ENCODE measurements around the gene MFSD2A.
A peak's percentile ranks its signal among the peaks of the same experiment; 100 is the strongest.
"Not testable (repeated sequence)": the region's sequence is repeated elsewhere in the genome, so short reads cannot be mapped to it uniquely, and the experiment has no call there.

MFSD2A gene

GRCh38 chr1:39969048-39969447 lies 14.1 kb downstream of the MFSD2A start:
- DNase-seq (ENCODE audit: low read depth), result no peak

GRCh38 chr1:39969531-39970270 lies 14.8 kb downstream of the MFSD2A start:
- no peak for DNase-seq (ENCODE audit: low read depth)

DNA sequence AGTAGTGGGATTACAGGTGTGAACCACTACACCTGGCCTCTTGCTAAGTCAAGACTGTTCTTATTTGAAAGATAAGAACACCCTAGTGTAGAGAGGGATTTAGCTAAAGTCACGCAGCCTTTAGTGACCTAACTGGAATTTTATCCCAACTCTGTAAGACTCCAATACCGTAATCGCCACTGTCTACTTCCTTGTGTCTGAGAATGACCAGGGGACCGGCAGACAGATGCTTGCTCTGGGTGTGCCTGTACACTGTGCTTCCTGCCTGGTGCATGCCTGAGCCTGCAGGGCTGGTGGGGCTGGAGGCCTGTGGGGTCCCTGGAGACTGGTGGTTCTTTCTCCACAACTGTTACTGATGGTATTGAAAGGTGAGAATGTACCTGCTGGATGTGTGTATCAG lies 15.3 kb downstream of the MFSD2A start:
- no peak for DNase-seq (ENCODE audit: low read depth)

DNA sequence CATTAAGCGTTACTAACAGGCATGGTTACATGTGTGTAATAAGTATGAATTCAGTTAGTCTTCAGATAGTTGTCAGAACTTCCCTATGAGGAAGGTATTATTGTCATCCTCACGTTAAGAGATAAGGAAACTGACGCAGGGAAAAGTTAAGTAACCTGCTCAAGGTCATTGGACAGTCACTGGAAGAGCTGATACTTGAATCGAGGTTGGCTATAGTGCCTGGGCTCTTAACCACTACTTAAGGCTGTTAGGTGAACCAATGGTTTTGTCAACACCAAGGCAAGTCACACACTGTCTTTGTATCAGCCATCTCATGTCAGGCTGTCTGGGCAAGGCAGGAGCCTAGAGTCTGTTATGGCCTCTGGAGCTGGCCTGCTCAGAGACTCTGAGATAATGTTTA lies 16.2 kb downstream of the MFSD2A start:
- DNase-seq (ENCODE audit: low read depth), result no peak

GRCh38 chr1:39973503-39974135 lies 18.7 kb downstream of the MFSD2A start:
- peak; percentile 28 for DNase-seq (ENCODE audit: low read depth)

GRCh38 chr1:39976732-39977131 lies 21.8 kb downstream of the MFSD2A start:
- no peak for DNase-seq (ENCODE audit: low read depth)

DNA sequence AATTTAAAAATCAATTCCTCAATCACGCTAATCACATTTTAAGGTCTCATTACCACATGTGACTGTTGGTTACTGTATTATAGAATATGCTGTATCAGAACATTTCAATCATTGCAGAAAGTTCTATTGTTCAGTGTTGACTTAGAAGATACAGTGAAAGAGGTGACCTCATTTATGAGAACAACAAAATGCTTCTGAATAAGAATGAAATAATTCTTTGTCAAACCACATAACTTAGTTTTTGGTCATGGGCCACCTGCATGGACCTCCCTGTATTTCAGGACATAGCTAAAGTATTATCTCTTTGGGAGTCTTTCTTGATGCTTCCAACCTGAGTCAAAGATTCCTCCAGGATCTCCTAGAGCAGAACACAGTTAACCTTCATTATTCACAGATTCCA lies 22.3 kb downstream of the MFSD2A start:
- DNase-seq (ENCODE audit: low read depth), result no peak

DNA sequence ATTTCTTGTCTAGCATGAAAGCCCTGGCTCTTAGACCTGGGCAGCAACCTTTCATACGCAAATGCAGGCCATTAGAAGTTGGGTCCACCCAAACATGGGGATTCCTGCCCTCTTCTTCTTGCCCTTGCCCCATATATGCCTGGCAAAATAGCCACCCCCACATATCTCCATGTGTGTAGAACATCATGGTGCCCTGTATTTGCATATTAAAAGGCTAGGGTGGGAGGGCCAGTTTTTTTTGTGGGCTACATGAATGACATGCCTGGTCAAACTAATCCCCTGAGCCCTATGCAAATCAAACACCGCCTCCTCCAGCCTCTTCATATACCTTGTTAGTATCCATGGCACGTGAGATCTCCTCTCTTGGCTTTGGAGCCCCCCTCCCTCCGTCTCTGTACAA lies 24.7 kb downstream of the MFSD2A start:
- no peak for DNase-seq (ENCODE audit: low read depth)

GRCh38 chr1:39980555-39981313 lies 25.8 kb downstream of the MFSD2A start:
- no peak for DNase-seq (ENCODE audit: low read depth)

DNA sequence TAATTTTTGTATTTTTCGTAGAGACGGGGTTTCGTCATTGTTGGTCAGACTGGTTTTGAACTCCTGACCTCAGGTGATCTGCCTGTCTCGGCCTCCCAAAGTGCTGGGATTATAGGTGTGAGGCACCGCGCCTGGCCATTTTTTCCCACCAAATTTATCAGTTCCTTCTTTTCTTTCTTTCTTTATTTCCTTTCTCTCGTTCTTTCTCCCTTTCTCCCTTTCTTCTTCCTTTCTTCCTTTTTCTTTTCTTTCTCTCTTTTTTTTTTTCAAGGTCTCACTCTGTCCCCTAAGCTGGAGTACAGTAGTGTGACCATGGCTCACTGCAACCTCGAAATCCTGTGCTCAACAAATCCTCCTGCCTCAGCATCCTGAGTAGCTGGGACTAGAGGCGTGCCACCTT lies 26.4 kb downstream of the MFSD2A start:
- no peak for DNase-seq (ENCODE audit: low read depth)

DNA sequence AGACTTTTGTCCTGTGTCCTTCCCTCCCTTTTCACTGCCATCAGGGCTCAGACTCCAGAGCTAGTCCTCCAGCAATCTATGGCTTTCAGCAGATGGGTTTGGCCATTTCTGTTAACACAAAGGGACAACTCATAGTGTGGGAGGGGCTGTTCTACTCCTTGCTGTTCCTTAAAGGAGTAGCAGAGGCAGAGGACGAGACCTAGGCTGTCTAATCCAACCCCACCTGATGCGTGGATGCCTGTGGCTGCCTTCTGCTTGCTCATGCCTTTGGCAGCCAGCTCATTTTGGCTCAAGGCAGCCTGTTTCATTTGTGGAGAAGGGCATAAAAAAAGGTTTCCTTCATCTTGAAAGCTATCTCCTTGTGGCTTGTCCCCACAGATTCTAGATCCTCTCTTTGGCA lies 27.0 kb downstream of the MFSD2A start:
- no peak for DNase-seq (ENCODE audit: low read depth)

GRCh38 chr1:39984480-39984879 lies 29.5 kb downstream of the MFSD2A start:
- DNase-seq (ENCODE audit: low read depth), result not testable (repeated sequence)

DNA sequence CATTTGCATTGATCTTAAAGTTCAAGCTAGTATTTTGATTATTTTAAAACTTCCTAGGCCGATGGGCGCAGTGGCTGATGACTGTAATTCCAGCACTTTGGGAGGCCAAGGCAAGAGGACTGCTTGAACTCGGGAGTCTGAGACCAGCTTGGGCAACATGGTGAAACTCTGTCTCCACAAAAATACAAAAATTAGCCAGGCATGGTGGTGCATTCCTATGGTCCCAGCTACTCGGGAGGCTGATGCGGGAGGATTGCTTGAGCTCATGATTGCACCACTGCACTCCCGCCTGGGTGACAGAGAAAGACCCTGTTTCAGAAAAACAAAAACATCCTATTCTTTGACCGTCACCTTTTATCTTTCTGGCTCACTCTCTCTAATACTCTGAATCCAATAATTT lies 30.0 kb downstream of the MFSD2A start:
- no peak for DNase-seq (ENCODE audit: low read depth)

DNA sequence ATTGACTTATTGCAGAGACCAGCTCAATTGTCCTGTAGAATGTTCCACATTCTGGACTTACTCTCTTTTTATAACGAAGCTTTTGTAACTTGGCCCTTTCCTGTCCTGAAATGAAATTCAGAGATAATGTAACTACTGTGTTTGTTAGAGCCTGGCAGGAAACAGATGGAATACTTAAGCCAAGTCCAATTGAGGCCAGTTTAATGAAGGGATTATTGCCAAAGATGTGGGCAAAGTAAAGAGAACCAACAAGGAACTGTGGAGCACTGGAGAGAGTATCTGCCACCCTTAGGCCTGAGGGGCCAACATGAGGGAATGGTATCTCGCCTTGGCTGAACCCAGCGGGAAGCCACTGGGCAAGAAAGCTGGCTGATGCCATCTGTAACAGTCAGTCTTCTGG lies 32.9 kb downstream of the MFSD2A start:
- no peak for DNase-seq (ENCODE audit: low read depth)

- no peak for DNase-seq (ENCODE audit: low read depth)
These were observed 33.8 kb downstream of the MFSD2A start for GRCh38 chr1:39988618-39989343.

DNA sequence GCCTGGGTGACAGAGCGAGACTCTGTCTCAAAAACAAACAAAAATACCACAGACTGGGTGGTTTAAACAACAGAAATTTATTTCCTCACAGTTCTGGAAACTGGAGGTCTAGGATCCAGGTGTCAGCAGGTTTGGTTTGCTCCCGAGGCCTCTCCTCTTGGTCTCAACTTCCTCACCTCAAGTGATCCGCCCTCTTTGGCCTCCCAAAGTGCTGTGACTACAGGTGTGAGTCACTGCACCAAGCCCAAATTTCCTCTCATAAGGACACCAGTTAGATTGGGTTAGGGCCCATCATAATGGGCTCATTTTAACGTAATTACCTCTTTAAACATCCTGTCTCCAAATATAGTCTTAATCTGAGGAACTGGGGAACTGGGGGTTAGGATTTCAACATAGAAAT lies 35.5 kb downstream of the MFSD2A start:
- DNase-seq (ENCODE audit: low read depth), result no peak

DNA sequence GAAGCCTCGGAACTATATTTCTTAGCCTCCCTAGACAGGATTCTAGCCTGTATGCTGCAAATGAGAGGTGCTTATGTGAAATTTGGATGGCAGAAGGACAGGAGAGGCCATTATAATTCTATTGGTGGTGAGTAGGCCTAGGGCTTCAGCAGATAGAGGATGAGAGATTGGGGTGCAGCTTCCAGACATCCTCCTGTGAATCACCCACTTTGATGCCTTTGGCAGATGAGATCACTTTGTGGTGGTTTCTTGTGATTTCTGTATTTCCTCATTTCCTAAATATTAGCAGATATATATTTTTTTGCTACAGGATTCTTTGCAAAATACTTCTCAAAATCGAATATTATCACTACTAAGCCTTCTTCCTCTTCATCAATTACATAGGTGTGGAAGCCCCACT lies 37.3 kb downstream of the MFSD2A start:
- no peak for DNase-seq (ENCODE audit: low read depth)

- no peak for DNase-seq (ENCODE audit: low read depth)
These were observed 37.9 kb downstream of the MFSD2A start for GRCh38 chr1:39992888-39993287.

DNA sequence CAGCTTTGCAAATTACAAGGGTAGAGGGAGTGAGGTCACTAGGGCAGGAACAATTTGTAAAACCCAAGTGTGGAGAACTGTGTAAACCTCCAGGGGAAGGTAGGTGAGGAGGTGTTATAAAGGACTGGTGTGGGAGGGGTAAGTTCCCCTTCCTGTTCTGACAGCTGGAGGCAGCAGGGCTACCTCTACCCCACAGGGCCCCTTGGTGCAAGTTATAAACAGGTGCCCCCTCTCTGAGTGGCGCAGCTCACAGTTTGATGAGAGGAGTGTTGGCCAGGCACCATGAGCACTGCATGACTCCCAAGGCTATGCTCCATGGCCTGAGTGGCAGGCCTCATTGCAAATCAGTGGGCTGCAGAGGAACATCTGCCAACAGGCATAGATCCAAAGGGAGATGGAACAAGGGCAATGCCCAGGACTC lies 41.0 kb downstream of the MFSD2A start:
- DNase-seq (ENCODE audit: low read depth), result no peak

- DNase-seq (ENCODE audit: low read depth), result no peak
These were observed 41.6 kb downstream of the MFSD2A start for GRCh38 chr1:39996396-39997004.

DNA sequence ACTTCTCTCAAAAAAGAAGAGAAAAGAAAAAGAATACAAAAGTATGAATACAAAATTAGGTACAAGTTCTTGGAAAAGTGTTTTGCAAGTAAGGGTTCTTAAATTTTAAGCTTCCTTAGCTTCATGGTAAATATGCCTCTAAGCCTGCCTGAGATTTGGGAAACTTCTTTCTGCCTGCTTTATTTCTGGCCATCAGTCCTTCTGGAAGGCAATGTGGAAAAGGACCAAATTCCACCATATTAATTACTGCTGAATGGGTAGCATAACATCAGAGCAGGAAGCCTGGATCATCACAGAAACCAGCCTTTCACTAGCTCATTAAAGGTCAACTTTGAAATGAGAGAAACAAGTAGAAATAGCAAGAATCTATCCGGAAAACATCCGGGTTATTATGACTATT lies 46.5 kb downstream of the MFSD2A start:
- no peak for DNase-seq (ENCODE audit: low read depth)

Data from T-helper 22 cell (primary cell).